ENCODE data around the gene ZNF593OS.

DNA sequence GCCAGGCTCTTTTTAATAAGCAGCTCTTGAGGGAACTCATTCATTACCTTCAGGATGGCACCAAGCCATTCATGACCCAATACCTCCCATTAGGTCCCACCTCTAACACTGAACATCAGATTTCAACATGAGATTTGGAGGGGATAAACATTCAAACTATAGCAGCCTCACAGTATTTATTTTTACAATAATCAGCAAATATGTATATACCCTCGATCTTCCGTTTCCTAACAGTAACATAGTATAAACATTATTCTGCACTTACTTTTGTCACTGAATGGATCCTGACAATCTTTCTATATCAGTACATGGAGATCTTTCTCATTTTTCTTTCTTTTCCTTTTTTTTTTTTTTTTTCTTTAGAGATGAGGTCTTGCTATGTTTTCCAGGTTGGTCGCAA, 24.2 kb upstream of the ZNF593OS start:
- TF ChIP-seq, protein P1, sequence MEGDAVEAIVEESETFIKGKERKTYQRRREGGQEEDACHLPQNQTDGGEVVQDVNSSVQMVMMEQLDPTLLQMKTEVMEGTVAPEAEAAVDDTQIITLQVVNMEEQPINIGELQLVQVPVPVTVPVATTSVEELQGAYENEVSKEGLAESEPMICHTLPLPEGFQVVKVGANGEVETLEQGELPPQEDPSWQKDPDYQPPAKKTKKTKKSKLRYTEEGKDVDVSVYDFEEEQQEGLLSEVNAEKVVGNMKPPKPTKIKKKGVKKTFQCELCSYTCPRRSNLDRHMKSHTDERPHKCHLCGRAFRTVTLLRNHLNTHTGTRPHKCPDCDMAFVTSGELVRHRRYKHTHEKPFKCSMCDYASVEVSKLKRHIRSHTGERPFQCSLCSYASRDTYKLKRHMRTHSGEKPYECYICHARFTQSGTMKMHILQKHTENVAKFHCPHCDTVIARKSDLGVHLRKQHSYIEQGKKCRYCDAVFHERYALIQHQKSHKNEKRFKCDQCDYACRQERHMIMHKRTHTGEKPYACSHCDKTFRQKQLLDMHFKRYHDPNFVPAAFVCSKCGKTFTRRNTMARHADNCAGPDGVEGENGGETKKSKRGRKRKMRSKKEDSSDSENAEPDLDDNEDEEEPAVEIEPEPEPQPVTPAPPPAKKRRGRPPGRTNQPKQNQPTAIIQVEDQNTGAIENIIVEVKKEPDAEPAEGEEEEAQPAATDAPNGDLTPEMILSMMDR (IDR thresholded peaks at IDR 0.05) = no peak
- TF ChIP-seq POLR2A (IDR thresholded peaks at IDR 0.05) (no peak), POLR2AphosphoS5 (IDR thresholded peaks at IDR 0.05) (no peak)

All from breast epithelium (tissue), 3 donors.